GM12878 (cell line): ENCODE measurements around the gene UVRAG. TPM values are rescaled to one million over a fixed set of nuclear protein-coding genes. Genes with fewer than 3 reads are reported as not detected.
"Not testable (repeated sequence)": the region's sequence is repeated elsewhere in the genome, so short reads cannot be mapped to it uniquely, and the experiment has no call there.

Source experiments
- ATAC-seq: fragments of 200-7000 bp; cut with Tn5 transposase; 3 replicates; pipeline ENCODE4 v1.9.1; 2020; ENCODE audit warnings: mild to moderate bottlenecking, moderate library complexity
- BruUV-seq: library from RNA; stranded (reverse); fragments of 400-500 nt; replicated peaks from 2 replicates; lab custom pipeline; 2021; lab: Mats Ljungman, UMichigan
- CTCF ChIA-PET: fragments of 300-600 bp; sonication (Branson Sonifier 250); formaldehyde crosslinking; extraction: SDS; loops from one replicate; lab custom pipeline; 2021; ENCODE audit warnings: inconsistent platforms; lab: Yijun Ruan, JAX
- POLR2A ChIA-PET: fragments of 350-600 bp; formaldehyde crosslinking; extraction: SDS; loops from one replicate; lab custom pipeline; 2021; ENCODE audit warnings: inconsistent platforms; lab: Charles Lee
- RAD21 ChIA-PET: fragments of 300-600 bp; sonication (Branson Sonifier 250); formaldehyde crosslinking; loops from one replicate; lab custom pipeline; 2023; ENCODE audit warnings: antibody characterized with exemption; ENCODE audit not compliant: unreplicated experiment; lab: Charles Lee
- SMC1A ChIA-PET: fragments of 300-600 bp; sonication (Branson Sonifier 250); formaldehyde crosslinking; loops from one replicate; lab custom pipeline; 2023; ENCODE audit not compliant: unreplicated experiment, uncharacterized antibody; lab: Charles Lee
- DNase-seq: peaks from one replicate; pipeline ENCODE4 v3.0.0-alpha.2; 2011; ENCODE audit warnings: low read depth, low spot score
- FAIRE-seq: peaks from 3 replicates; lab custom pipeline; 2011; peaks lifted over from hg19 to GRCh38; lab: Jason Lieb, UNC
- H2AFZ ChIP-seq: 2 replicates; pipeline ENCODE4 v1.6.0; 2011; ENCODE audit warnings: low read depth, low read length, control low read depth; ENCODE audit not compliant: control insufficient read depth
- H3K27ac ChIP-seq: 2 replicates; pipeline ENCODE4 v1.5.1; 2011; ENCODE audit warnings: control low read depth; ENCODE audit not compliant: control insufficient read depth, insufficient read depth
- H3K27me3 ChIP-seq, 2 experiments: replicated peaks in 1 of 2; 2 replicates each; pipeline versions ENCODE4 v1.6.0 to v1.6.1; 2011; ENCODE audit warnings: low read length in 1 of 2; ENCODE audit not compliant: control insufficient read depth in 2 of 2, insufficient read depth in 2 of 2
- H3K36me3 ChIP-seq, 2 experiments: 2 replicates each; pipeline ENCODE4 v1.5.1; 2011; ENCODE audit warnings: low read length in 1 of 2; ENCODE audit not compliant: control insufficient read depth in 2 of 2, insufficient read depth in 2 of 2
- H3K4me1 ChIP-seq: 2 replicates; pipeline ENCODE4 v1.6.1; 2011; ENCODE audit warnings: mild to moderate bottlenecking, low read length, moderate library complexity, mixed read lengths; ENCODE audit not compliant: control insufficient read depth, insufficient read depth
- H3K4me2 ChIP-seq: 2 replicates; pipeline ENCODE4 v1.6.0; 2011; ENCODE audit warnings: control low read depth; ENCODE audit not compliant: control insufficient read depth, insufficient read depth
- H3K4me3 ChIP-seq: fragments of 200-600 bp; sonication (generic); 2 replicates; pipeline ENCODE4 v1.5.1; 2016
- H3K79me2 ChIP-seq: 2 replicates; pipeline ENCODE4 v1.6.0; 2011; ENCODE audit warnings: low read length; ENCODE audit not compliant: control insufficient read depth, insufficient read depth
- H3K9ac ChIP-seq: 2 replicates; pipeline ENCODE4 v1.8.0; 2011; ENCODE audit warnings: low read length, control low read depth, mixed read lengths; ENCODE audit not compliant: control insufficient read depth, insufficient read depth
- H3K9me3 ChIP-seq: replicated peaks from 3 replicates; pipeline ENCODE4 v1.5.1; 2011; ENCODE audit warnings: mild to moderate bottlenecking, low read length; ENCODE audit not compliant: control insufficient read depth, insufficient read depth
- H4K20me1 ChIP-seq: 2 replicates; pipeline ENCODE4 v1.6.0; 2011; ENCODE audit not compliant: control insufficient read depth, insufficient read depth
- BHLHE40 ChIP-seq, 2 experiments: fragments of 450-650 bp in 1 of 2; IDR thresholded peaks; 2 replicates each; pipeline ENCODE4 v1.6.1; 2011 to 2017; ENCODE audit warnings: low read depth in 2 of 2, borderline replicate concordance in 1 of 2, improper control_type of control experiment in 1 of 2, low read length in 1 of 2, mild to moderate bottlenecking in 1 of 2
- BRCA1 ChIP-seq: IDR thresholded peaks from 2 replicates; pipeline ENCODE4 v1.6.1; 2011; ENCODE audit warnings: low read depth, low read length, improper control_type of control experiment
- FOS ChIP-seq: IDR thresholded peaks from 3 replicates; pipeline ENCODE4 v1.6.1; 2011; ENCODE audit warnings: borderline replicate concordance; ENCODE audit not compliant: insufficient read length; ENCODE audit errors: extremely low read depth
- IKZF1 ChIP-seq: fragments of 450-650 bp; conservative IDR thresholded peaks from 2 replicates; pipeline ENCODE4 v1.6.1; 2017; ENCODE audit warnings: antibody characterized with exemption, mild to moderate bottlenecking
- IKZF2 ChIP-seq, 2 experiments: fragments of 450-650 bp; IDR thresholded peaks; 2 replicates each; pipeline ENCODE4 v1.6.1; 2017; ENCODE audit warnings: mild to moderate bottlenecking in 2 of 2, moderate library complexity in 2 of 2
- KLF5 ChIP-seq: fragments of 450-650 bp; IDR thresholded peaks from 2 replicates; pipeline ENCODE4 v1.6.1; 2014; ENCODE audit warnings: mild to moderate bottlenecking; ENCODE audit not compliant: partially characterized antibody
- PKNOX1 ChIP-seq: fragments of 450-650 bp; IDR thresholded peaks from 2 replicates; pipeline ENCODE4 v1.6.1; 2016; ENCODE audit warnings: mild to moderate bottlenecking
- SMAD5 ChIP-seq: IDR thresholded peaks from 2 replicates; pipeline ENCODE4 v1.6.1; 2016; ENCODE audit warnings: antibody characterized with exemption, low read depth
- SMC3 ChIP-seq: IDR thresholded peaks from 2 replicates; pipeline ENCODE4 v1.6.1; 2011; ENCODE audit warnings: low read length, improper control_type of control experiment, borderline replicate concordance
- TCF3 ChIP-seq: IDR thresholded peaks from 2 replicates; pipeline ENCODE4 v1.6.1; 2012; ENCODE audit warnings: low read depth, mild to moderate bottlenecking, low read length, borderline replicate concordance; ENCODE audit not compliant: insufficient read depth
- WRNIP1 ChIP-seq: IDR thresholded peaks from 2 replicates; pipeline ENCODE4 v1.6.1; 2011; ENCODE audit warnings: low read depth, low read length, improper control_type of control experiment, borderline replicate concordance
- WGBS: methylation state at CpG from one replicate; pipeline ENCODE4 v1.1.6; 2016; ENCODE audit warnings: low lambda C conversion rate; ENCODE audit not compliant: insufficient replicate concordance, insufficient coverage; ENCODE audit errors: missing lambda C conversion rate; 5-methylcytosine and 5-hydroxymethylcytosine counted together
- in situ Hi-C: fragments of 300-500 bp; cut with MboI; formaldehyde crosslinking; loops from 9 replicates; pipeline ENCODE4 v1.14.3; 2018; ENCODE audit warnings: mixed read lengths
- intact Hi-C: fragments of 100-400 bp; cut with micrococcal nuclease; formaldehyde crosslinking; loops from one replicate; pipeline ENCODE4 v1.14.2; 2022; ENCODE audit not compliant: unreplicated experiment
- polyA plus RNA-seq, 11 experiments: library from polyadenylated mRNA; depleted of rRNA in 4 of 11; unstranded in 6 of 11; stranded (reverse) in 5 of 11; fragments of >200 nt; fragmentation: Nextera tagmentation in 4 of 11; fragmentation: Illumina TruSeq in 1 of 11; extraction: Ambion mirVana in 4 of 11; extraction: Trizol in 1 of 11; gene quantifications; 1 replicate in 1 of 11; 2 replicates in 10 of 11; pipeline versions ENCODE4 v1.2.1 to v1.2.3, GENCODE V29; 2011 to 2016; ENCODE audit warnings: inconsistent platforms in 2 of 11, missing spikeins in 2 of 11, low read depth in 1 of 11
- total RNA-seq, 4 experiments: library from RNA; depleted of rRNA in 3 of 4; stranded (reverse); fragments of >200 nt in 3 of 4; fragmentation: Illumina TruSeq in 1 of 4; extraction: Trizol in 1 of 4; gene quantifications; 2 replicates each; pipeline versions ENCODE4 v1.2.1 to v1.2.3, GENCODE V29; 2013 to 2021
- TF ChIP-seq, protein P1 (sequence below): IDR thresholded peaks from 2 replicates; pipeline ENCODE4 v1.6.1; 2011; ENCODE audit warnings: mild to moderate bottlenecking, low read depth, low read length, moderate library complexity; ENCODE audit not compliant: insufficient replicate concordance

The UVRAG gene
- total and polyA plus RNA-seq, 10 of the 15 experiments (the other 5 are each of a cell fraction or from before 2014, with no cell fraction given): 7.0 to 43.4 (median 37.0) TPM

GRCh38 chr11:76056876-76057275 is 241.9 kb downstream of the UVRAG start:
- BruUV-seq: no TSS peak
- H3K9ac ChIP-seq: no peak overlapping the region
- CTCF ChIA-PET: no interaction called here
- H3K36me3 ChIP-seq: peaks cover 1 to 13% of the 10 kb centered on the region in 2 experiments
- SMC1A ChIA-PET: no interaction called here
- intact Hi-C loops (no loop called here), in situ Hi-C loops (no loop called here)
- H3K4me1 ChIP-seq: no peaks in the 10 kb centered on the region; the same call in none of the 2 replicates
- H3K27me3 ChIP-seq: no peaks in the 10 kb centered on the region
- H2AFZ ChIP-seq: no peak overlapping the region
- H3K9me3 ChIP-seq: no peaks in the 10 kb centered on the region; the same call in 2 of the 3 replicates
- no peak overlapping the region for H3K4me3 ChIP-seq
- RAD21 ChIA-PET: no interaction called here
- POLR2A ChIA-PET: no interaction called here
- ATAC-seq: no peak
- H3K27ac ChIP-seq: no peak overlapping the region
- 100% methylated on average over 1 of the region's 1 CpG for WGBS
- DNase-seq: no peak
- H3K4me2 ChIP-seq: no peak overlapping the region
- FAIRE-seq: no peak
- H4K20me1 ChIP-seq: no peaks in the 10 kb centered on the region
- no peaks in the 10 kb centered on the region for H3K79me2 ChIP-seq
- TF ChIP-seq IKZF1 (no peak), IKZF2 (IDR thresholded peaks at IDR 0.05) (no peak), KLF5 (no peak), WRNIP1 (no peak), TCF3 (no peak), SMAD5 (no peak), BHLHE40 (IDR thresholded peaks at IDR 0.05; ENCODE audit: borderline replicate concordance in 1 of 2, low read depth in 2 of 2, low read length in 1 of 2) (no peak), FOS (no peak), SMC3 (no peak), PKNOX1 (no peak), BRCA1 (no peak)
- TF ChIP-seq, protein P1, sequence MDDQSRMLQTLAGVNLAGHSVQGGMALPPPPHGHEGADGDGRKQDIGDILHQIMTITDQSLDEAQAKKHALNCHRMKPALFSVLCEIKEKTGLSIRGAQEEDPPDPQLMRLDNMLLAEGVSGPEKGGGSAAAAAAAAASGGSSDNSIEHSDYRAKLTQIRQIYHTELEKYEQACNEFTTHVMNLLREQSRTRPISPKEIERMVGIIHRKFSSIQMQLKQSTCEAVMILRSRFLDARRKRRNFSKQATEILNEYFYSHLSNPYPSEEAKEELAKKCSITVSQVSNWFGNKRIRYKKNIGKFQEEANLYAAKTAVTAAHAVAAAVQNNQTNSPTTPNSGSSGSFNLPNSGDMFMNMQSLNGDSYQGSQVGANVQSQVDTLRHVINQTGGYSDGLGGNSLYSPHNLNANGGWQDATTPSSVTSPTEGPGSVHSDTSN: no peak
- TF ChIP-seq, all 136 proteins: peak for 0

- H3K36me3 ChIP-seq: peaks cover 2 to 12% of the 10 kb centered on the region in 2 experiments; a peak in 2 of 4 replicates
- H3K4me2 ChIP-seq, H3K9ac ChIP-seq, ATAC-seq, intact Hi-C loops, BruUV-seq, H3K79me2 ChIP-seq, H3K4me3 ChIP-seq, H2AFZ ChIP-seq, H3K27ac ChIP-seq, CTCF ChIA-PET, in situ Hi-C loops, FAIRE-seq, H3K4me1 ChIP-seq, RAD21 ChIA-PET, H3K27me3 ChIP-seq, H3K9me3 ChIP-seq, H4K20me1 ChIP-seq, DNase-seq: not testable (repeated sequence)
- ChIA-PET SMC1A (interaction anchor here (1.3 to 1.4 kb wide), 2 partner anchors 9 to 16 kb away, joined by 3 to 4 read pairs; no protein-coding TSS in a partner anchor), POLR2A (interaction anchor here (0.8 kb wide), 1 partner anchor 22 kb away, joined by 3 read pairs; no protein-coding TSS in a partner anchor)
- 97% methylated on average over 32 of the region's 35 CpGs for WGBS
Measured at GRCh38 chr11:76060475-76061036, 245.5 kb downstream of the UVRAG start.
